ENCODE measurements around the gene BCKDHA. TPM values are rescaled to one million over a fixed set of nuclear protein-coding genes. Genes with fewer than 3 reads are reported as not detected.

BCKDHA gene
- total and polyA plus RNA-seq, 4 donors = 20.0 to 32.4 (median 28.4) TPM

- Histone ChIP-seq H3K27ac (ENCODE audit: low read depth, low read length) (no peak overlapping the region), H3K4me3 (ENCODE audit: low read depth, low read length) (no peak overlapping the region), H3K4me1 (ENCODE audit: control insufficient read depth, insufficient read depth, low read length) (no peaks in the 10 kb centered on the region), H3K9me3 (ENCODE audit: control insufficient read depth, insufficient read depth, low read length) (no peaks in the 10 kb centered on the region), H3K27me3 (ENCODE audit: control insufficient read depth, insufficient read depth, low read length) (no peaks in the 10 kb centered on the region), H3K36me3 (ENCODE audit: control insufficient read depth, insufficient read depth, low read length) (peaks cover 95% of the 10 kb centered on the region)
- WGBS (ENCODE audit: insufficient coverage) = 96% methylated on average over 17 of the region's 20 CpGs
- no peak for DNase-seq (ENCODE audit: low read depth in 4 of 6, low spot score in 6 of 6)
These were observed 24.4 kb downstream of the BCKDHA start for GRCh38 chr19:41421973-41422372.

- WGBS (ENCODE audit: insufficient coverage) = 91% methylated on average over 16 of the region's 18 CpGs
- no peak overlapping the region for H3K4me3 ChIP-seq (ENCODE audit: low read depth, low read length)
- no peaks in the 10 kb centered on the region for H3K9me3 ChIP-seq (ENCODE audit: control insufficient read depth, insufficient read depth, low read length)
- H3K27me3 ChIP-seq (ENCODE audit: control insufficient read depth, insufficient read depth, low read length) = no peaks in the 10 kb centered on the region
- peaks cover 93% of the 10 kb centered on the region for H3K36me3 ChIP-seq (ENCODE audit: control insufficient read depth, insufficient read depth, low read length)
- H3K27ac ChIP-seq (ENCODE audit: low read depth, low read length) = no peak overlapping the region
- DNase-seq (ENCODE audit: low read depth in 4 of 6, low spot score in 6 of 6) = no peak
- H3K4me1 ChIP-seq (ENCODE audit: control insufficient read depth, insufficient read depth, low read length) = no peaks in the 10 kb centered on the region
These were observed 24.8 kb downstream of the BCKDHA start for GRCh38 chr19:41422456-41422855.

DNA sequence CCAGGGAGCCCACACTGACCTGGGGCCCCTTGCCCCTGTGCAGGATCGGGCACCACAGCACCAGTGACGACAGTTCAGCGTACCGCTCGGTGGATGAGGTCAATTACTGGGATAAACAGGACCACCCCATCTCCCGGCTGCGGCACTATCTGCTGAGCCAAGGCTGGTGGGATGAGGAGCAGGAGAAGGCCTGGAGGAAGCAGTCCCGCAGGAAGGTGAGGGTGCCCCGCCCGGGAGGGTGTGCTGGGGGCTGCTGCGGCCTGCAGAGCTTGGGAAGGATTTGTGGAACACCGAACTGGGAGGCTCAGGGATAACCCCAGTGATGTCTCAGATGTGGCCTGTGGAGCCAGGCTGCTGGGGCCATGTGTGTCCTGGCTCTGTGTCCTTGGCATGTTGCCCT, 25.3 kb downstream of the BCKDHA start:
- WGBS (ENCODE audit: insufficient coverage) = 93% methylated on average over 12 of the region's 12 CpGs
- Histone ChIP-seq H3K9me3 (ENCODE audit: control insufficient read depth, insufficient read depth, low read length) (no peaks in the 10 kb centered on the region), H3K4me3 (ENCODE audit: low read depth, low read length) (no peak overlapping the region), H3K4me1 (ENCODE audit: control insufficient read depth, insufficient read depth, low read length) (peaks cover 3% of the 10 kb centered on the region), H3K27me3 (ENCODE audit: control insufficient read depth, insufficient read depth, low read length) (no peaks in the 10 kb centered on the region), H3K27ac (ENCODE audit: low read depth, low read length) (no peak overlapping the region), H3K36me3 (ENCODE audit: control insufficient read depth, insufficient read depth, low read length) (peaks cover 90% of the 10 kb centered on the region)
- no peak for DNase-seq (ENCODE audit: low read depth in 4 of 6, low spot score in 6 of 6)

DNA sequence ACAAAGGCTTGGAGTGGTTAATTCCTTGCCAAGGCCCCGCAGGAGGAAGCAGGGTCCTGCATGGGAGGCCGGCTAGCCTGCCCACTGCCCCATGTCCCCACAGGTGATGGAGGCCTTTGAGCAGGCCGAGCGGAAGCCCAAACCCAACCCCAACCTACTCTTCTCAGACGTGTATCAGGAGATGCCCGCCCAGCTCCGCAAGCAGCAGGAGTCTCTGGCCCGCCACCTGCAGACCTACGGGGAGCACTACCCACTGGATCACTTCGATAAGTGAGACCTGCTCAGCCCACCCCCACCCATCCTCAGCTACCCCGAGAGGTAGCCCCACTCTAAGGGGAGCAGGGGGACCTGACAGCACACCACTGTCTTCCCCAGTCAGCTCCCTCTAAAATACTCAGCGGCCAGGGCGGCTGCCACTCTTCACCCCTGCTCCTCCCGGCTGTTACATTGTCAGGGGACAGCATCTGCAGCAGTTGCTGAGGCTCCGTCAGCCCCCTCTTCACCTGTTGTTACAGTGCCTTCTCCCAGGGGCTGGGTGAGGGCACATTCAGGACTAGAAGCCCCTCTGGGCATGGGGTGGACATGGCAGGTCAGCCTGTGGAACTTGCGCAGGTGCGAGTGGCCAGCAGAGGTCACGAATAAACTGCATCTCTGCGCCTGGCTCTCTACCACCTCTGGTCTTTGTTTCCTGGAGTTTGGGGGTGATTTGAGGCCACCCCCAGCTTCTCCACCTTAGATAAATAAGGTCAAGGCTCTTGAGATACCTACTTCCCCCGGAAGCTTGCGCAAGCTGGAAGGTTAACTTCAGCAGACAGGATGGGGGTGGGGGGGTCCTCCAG, 26.9 kb downstream of the BCKDHA start:
- no peaks in the 10 kb centered on the region for H3K9me3 ChIP-seq (ENCODE audit: control insufficient read depth, insufficient read depth, low read length)
- WGBS (ENCODE audit: insufficient coverage) = 93% methylated on average over 18 of the region's 21 CpGs
- peaks cover 8% of the 10 kb centered on the region for H3K4me1 ChIP-seq (ENCODE audit: control insufficient read depth, insufficient read depth, low read length)
- H3K27me3 ChIP-seq (ENCODE audit: control insufficient read depth, insufficient read depth, low read length) = no peaks in the 10 kb centered on the region
- H3K27ac ChIP-seq (ENCODE audit: low read depth, low read length) = no peak overlapping the region
- peaks cover 84% of the 10 kb centered on the region for H3K36me3 ChIP-seq (ENCODE audit: control insufficient read depth, insufficient read depth, low read length)
- no peak overlapping the region for H3K4me3 ChIP-seq (ENCODE audit: low read depth, low read length)
- DNase-seq (ENCODE audit: low read depth in 4 of 6, low spot score in 6 of 6) = no peak

GRCh38 chr19:41425174-41426115, 27.8 kb downstream of the BCKDHA start:
- no peaks in the 10 kb centered on the region for H3K9me3 ChIP-seq (ENCODE audit: control insufficient read depth, insufficient read depth, low read length)
- WGBS (ENCODE audit: insufficient coverage) = 93% methylated on average over 27 of the region's 28 CpGs
- peaks cover 76% of the 10 kb centered on the region for H3K36me3 ChIP-seq (ENCODE audit: control insufficient read depth, insufficient read depth, low read length)
- peaks cover 8% of the 10 kb centered on the region for H3K4me1 ChIP-seq (ENCODE audit: control insufficient read depth, insufficient read depth, low read length)
- no peak overlapping the region for H3K4me3 ChIP-seq (ENCODE audit: low read depth, low read length)
- DNase-seq (ENCODE audit: low read depth in 4 of 6, low spot score in 6 of 6) = no peak
- H3K27me3 ChIP-seq (ENCODE audit: control insufficient read depth, insufficient read depth, low read length) = no peaks in the 10 kb centered on the region
- H3K27ac ChIP-seq (ENCODE audit: low read depth, low read length) = no peak overlapping the region

- DNase-seq (ENCODE audit: low read depth in 4 of 6, low spot score in 6 of 6) = no peak
- WGBS (ENCODE audit: insufficient coverage) = 84% methylated on average over 32 of the region's 36 CpGs
- H3K4me3 ChIP-seq (ENCODE audit: low read depth, low read length) = no peak overlapping the region
- peaks cover 76% of the 10 kb centered on the region for H3K36me3 ChIP-seq (ENCODE audit: control insufficient read depth, insufficient read depth, low read length)
- no peaks in the 10 kb centered on the region for H3K27me3 ChIP-seq (ENCODE audit: control insufficient read depth, insufficient read depth, low read length)
- H3K27ac ChIP-seq (ENCODE audit: low read depth, low read length) = no peak overlapping the region
- no peaks in the 10 kb centered on the region for H3K9me3 ChIP-seq (ENCODE audit: control insufficient read depth, insufficient read depth, low read length)
- peaks cover 9% of the 10 kb centered on the region for H3K4me1 ChIP-seq (ENCODE audit: control insufficient read depth, insufficient read depth, low read length)
These were observed 28.7 kb downstream of the BCKDHA start for GRCh38 chr19:41426116-41426841.

GRCh38 chr19:41426952-41427646, 29.5 kb downstream of the BCKDHA start, which contains the start of gene B3GNT8:
Gene B3GNT8 (minus strand): TSS chr19:41427374. CDS start chr19:41426778, 596 bp downstream.
- Histone ChIP-seq H3K4me1 (ENCODE audit: control insufficient read depth, insufficient read depth, low read length) (peaks cover 13% of the 10 kb centered on the region), H3K4me3 (ENCODE audit: low read depth, low read length) (peak within 1 kb of the TSS; percentile 24), H3K36me3 (ENCODE audit: control insufficient read depth, insufficient read depth, low read length) (peaks cover 76% of the 10 kb centered on the region), H3K27me3 (ENCODE audit: control insufficient read depth, insufficient read depth, low read length) (no peaks in the 10 kb centered on the region), H3K9me3 (ENCODE audit: control insufficient read depth, insufficient read depth, low read length) (no peaks in the 10 kb centered on the region), H3K27ac (ENCODE audit: low read depth, low read length) (peak within 1 kb of the TSS; percentile 29)
- WGBS (ENCODE audit: insufficient coverage) = 21% methylated on average over 18 of the region's 19 CpGs
- peak in 1 of 6 donors; percentile 68 for DNase-seq (ENCODE audit: low read depth in 4 of 6, low spot score in 6 of 6)

- H3K27ac ChIP-seq (ENCODE audit: low read depth, low read length) = peak overlapping the region; percentile 15
- no peaks in the 10 kb centered on the region for H3K9me3 ChIP-seq (ENCODE audit: control insufficient read depth, insufficient read depth, low read length)
- no peaks in the 10 kb centered on the region for H3K27me3 ChIP-seq (ENCODE audit: control insufficient read depth, insufficient read depth, low read length)
- WGBS (ENCODE audit: insufficient coverage) = 24% methylated on average over 21 of the region's 23 CpGs
- peaks cover 13% of the 10 kb centered on the region for H3K4me1 ChIP-seq (ENCODE audit: control insufficient read depth, insufficient read depth, low read length)
- DNase-seq (ENCODE audit: low read depth in 4 of 6, low spot score in 6 of 6) = peak in 1 of 6 donors; percentile 40
- H3K4me3 ChIP-seq (ENCODE audit: low read depth, low read length) = no peak overlapping the region
- H3K36me3 ChIP-seq (ENCODE audit: control insufficient read depth, insufficient read depth, low read length) = peaks cover 76% of the 10 kb centered on the region
These were observed 30.2 kb downstream of the BCKDHA start for GRCh38 chr19:41427647-41428480.
